H1 (cell line): ENCODE measurements around the gene INSYN1. TPM values are rescaled to one million over a fixed set of nuclear protein-coding genes. Genes with fewer than 3 reads are reported as not detected.

Experiments used
- CTCF ChIA-PET: fragments of 300-600 bp; sonication (Branson Sonifier 250); formaldehyde crosslinking; loops from one replicate; lab custom pipeline; 2021; ENCODE audit not compliant: partially characterized antibody; lab: Charles Lee
- POLR2A ChIA-PET: fragments of 300-600 bp; sonication (Branson Sonifier 250); formaldehyde crosslinking; loops from one replicate; lab custom pipeline; 2021; ENCODE audit warnings: inconsistent platforms; ENCODE audit not compliant: partially characterized antibody; lab: Charles Lee
- DNase-seq, 2 experiments: peaks; one replicate each; pipeline versions ENCODE4 v3.0.0 to v3.0.0-alpha.2; 2010 to 2022; ENCODE audit warnings: low spot score in 2 of 2, low read depth in 1 of 2, mixed read lengths in 1 of 2
- FAIRE-seq: peaks from 2 replicates; lab custom pipeline; 2011; peaks lifted over from hg19 to GRCh38; lab: Jason Lieb, UNC
- H2AFZ ChIP-seq: 2 replicates; pipeline ENCODE4 v1.8.1; 2012; ENCODE audit warnings: low read length, inconsistent platforms
- H2AK5ac ChIP-seq: 2 replicates; pipeline ENCODE4 v1.6.1; 2013; ENCODE audit warnings: low read depth, low read length
- H2BK120ac ChIP-seq: replicated peaks from 2 replicates; pipeline ENCODE3; 2013; ENCODE audit warnings: low read depth, low read length, inconsistent platforms
- H2BK12ac ChIP-seq: 2 replicates; pipeline ENCODE4 v1.6.1; 2013; ENCODE audit warnings: low read depth, low read length
- H2BK15ac ChIP-seq: 2 replicates; pipeline ENCODE4 v1.6.1; 2013; ENCODE audit warnings: low read length
- H2BK20ac ChIP-seq: 2 replicates; pipeline ENCODE4 v1.6.1; 2013; ENCODE audit warnings: low read length
- H2BK5ac ChIP-seq: 2 replicates; pipeline ENCODE4 v1.6.1; 2013; ENCODE audit warnings: low read depth, low read length
- H3K14ac ChIP-seq: 2 replicates; pipeline ENCODE4 v1.6.1; 2013; ENCODE audit warnings: inconsistent platforms; ENCODE audit not compliant: insufficient read length
- H3K18ac ChIP-seq: 2 replicates; pipeline ENCODE4 v1.6.1; 2013; ENCODE audit warnings: low read length; ENCODE audit errors: extremely low read depth
- H3K23ac ChIP-seq: 2 replicates; pipeline ENCODE4 v1.6.1; 2013; ENCODE audit warnings: inconsistent platforms; ENCODE audit not compliant: insufficient read length
- H3K23me2 ChIP-seq: 2 replicates; pipeline ENCODE4 v1.6.1; 2013; ENCODE audit warnings: low read depth, low read length
- H3K27ac ChIP-seq: 2 replicates; pipeline ENCODE4 v1.6.1; 2011; ENCODE audit warnings: low read depth, low read length, inconsistent platforms
- H3K27me3 ChIP-seq, 4 experiments: replicated peaks in 1 of 4; 1 replicate in 1 of 4; 2 replicates in 3 of 4; pipeline versions ENCODE4 v1.6.1 to v1.8.1; 2011 to 2013; ENCODE audit warnings: low read length in 3 of 4, mild to moderate bottlenecking in 3 of 4, inconsistent platforms in 2 of 4, mixed read lengths in 2 of 4, moderate library complexity in 1 of 4; ENCODE audit not compliant: control insufficient read depth in 3 of 4, insufficient read depth in 3 of 4; ENCODE audit errors: extremely low read depth in 1 of 4
- H3K36me3 ChIP-seq, 4 experiments: 2 replicates each; pipeline versions ENCODE4 v1.6.1 to v1.8.1; 2011 to 2013; ENCODE audit warnings: mild to moderate bottlenecking in 4 of 4, low read length in 3 of 4, moderate library complexity in 2 of 4, control low read depth in 1 of 4, inconsistent platforms in 1 of 4; ENCODE audit not compliant: insufficient read depth in 4 of 4, control insufficient read depth in 2 of 4
- H3K4ac ChIP-seq: replicated peaks from 2 replicates; pipeline ENCODE3; 2013; ENCODE audit warnings: low read length, low read depth, mixed read lengths, inconsistent platforms; ENCODE audit not compliant: insufficient read length
- H3K4me1 ChIP-seq, 4 experiments: replicated peaks in 1 of 4; 1 replicate in 1 of 4; 2 replicates in 3 of 4; pipeline versions ENCODE4 v1.6.1 to v1.8.1; 2011 to 2013; ENCODE audit warnings: low read length in 3 of 4, inconsistent platforms in 2 of 4, mixed read lengths in 1 of 4; ENCODE audit not compliant: insufficient read depth in 4 of 4, control insufficient read depth in 3 of 4
- H3K4me2 ChIP-seq, 2 experiments: 2 replicates each; pipeline versions ENCODE4 v1.6.1 to v1.8.1; 2011 to 2013; ENCODE audit warnings: low read depth in 2 of 2, low read length in 2 of 2, control low read depth in 1 of 2, inconsistent platforms in 1 of 2, mild to moderate bottlenecking in 1 of 2; ENCODE audit not compliant: insufficient read depth in 1 of 2
- H3K4me3 ChIP-seq, 4 experiments: fragments of 200-600, 300-600 bp in 1 of 4; sonication (generic), shearing (Covaris generic), sonication (Bioruptor Twin) in 1 of 4; 2 replicates each; pipeline versions ENCODE4 v1.5.1 to v1.8.1; 2011 to 2016; ENCODE audit warnings: low read length in 4 of 4, low read depth in 3 of 4, control low read depth in 2 of 4, inconsistent platforms in 2 of 4, mild to moderate bottlenecking in 2 of 4, mixed read lengths in 1 of 4, moderate library complexity in 1 of 4; ENCODE audit not compliant: insufficient read depth in 2 of 4; ENCODE audit errors: extremely low read depth in 1 of 4
- H3K56ac ChIP-seq: replicated peaks from 2 replicates; pipeline ENCODE3; 2013; ENCODE audit warnings: low read depth, mild to moderate bottlenecking, mixed read lengths, low read length, inconsistent platforms; ENCODE audit not compliant: insufficient read length
- H3K79me1 ChIP-seq: 2 replicates; pipeline ENCODE4 v1.6.1; 2013; ENCODE audit warnings: low read depth, low read length, control low read depth
- H3K79me2 ChIP-seq, 2 experiments: 2 replicates each; pipeline versions ENCODE4 v1.6.1 to v1.8.1; 2012 to 2013; ENCODE audit warnings: low read length in 2 of 2, mild to moderate bottlenecking in 2 of 2, inconsistent platforms in 1 of 2; ENCODE audit not compliant: insufficient read depth in 2 of 2, control insufficient read depth in 1 of 2
- H3K9ac ChIP-seq, 4 experiments: replicated peaks in 1 of 4; 1 replicate in 1 of 4; 2 replicates in 3 of 4; pipeline versions ENCODE4 v1.6.1 to v1.8.1; 2011 to 2013; ENCODE audit warnings: low read depth in 3 of 4, low read length in 3 of 4, control low read depth in 2 of 4, mild to moderate bottlenecking in 2 of 4, moderate library complexity in 2 of 4, inconsistent platforms in 1 of 4; ENCODE audit errors: extremely low read depth in 1 of 4
- H3K9me3 ChIP-seq, 2 experiments: 2 replicates each; pipeline versions ENCODE4 v1.6.1 to v1.8.1; 2012 to 2013; ENCODE audit warnings: mild to moderate bottlenecking in 2 of 2, moderate library complexity in 2 of 2, control low read depth in 1 of 2, inconsistent platforms in 1 of 2, low read depth in 1 of 2, low read length in 1 of 2, mixed read lengths in 1 of 2; ENCODE audit not compliant: insufficient read depth in 2 of 2
- H4K20me1 ChIP-seq, 2 experiments: replicated peaks in 1 of 2; 2 replicates each; pipeline versions ENCODE3 to v1.8.1; 2011 to 2013; ENCODE audit warnings: inconsistent platforms in 2 of 2, low read length in 2 of 2, mild to moderate bottlenecking in 1 of 2; ENCODE audit not compliant: insufficient read depth in 2 of 2, control insufficient read depth in 1 of 2
- H4K5ac ChIP-seq: 2 replicates; pipeline ENCODE4 v1.6.1; 2013; ENCODE audit warnings: low read length, low read depth, mixed read lengths, inconsistent platforms; ENCODE audit not compliant: insufficient read length
- H4K8ac ChIP-seq: 2 replicates; pipeline ENCODE4 v1.8.0; 2013; ENCODE audit warnings: mild to moderate bottlenecking, moderate library complexity, low read length, inconsistent platforms; ENCODE audit not compliant: insufficient read depth; ENCODE audit errors: extremely low read depth
- H4K91ac ChIP-seq: replicated peaks from 2 replicates; pipeline ENCODE3; 2013; ENCODE audit warnings: low read length, mixed read lengths, inconsistent platforms; ENCODE audit not compliant: insufficient read length
- CEBPB ChIP-seq: IDR thresholded peaks from 2 replicates; pipeline ENCODE4 v1.6.1; 2012; ENCODE audit warnings: low read depth, low read length
- EGR1 ChIP-seq: IDR thresholded peaks from 2 replicates; pipeline ENCODE4 v1.6.1; 2011; ENCODE audit warnings: low read depth, low read length, borderline replicate concordance
- GTF2F1 ChIP-seq: IDR thresholded peaks from 2 replicates; pipeline ENCODE4 v1.6.1; 2012; ENCODE audit warnings: low read depth, low read length, improper control_type of control experiment, borderline replicate concordance
- MAFK ChIP-seq: IDR thresholded peaks from 2 replicates; pipeline ENCODE4 v1.6.1; 2012; ENCODE audit warnings: low read depth, mild to moderate bottlenecking, improper control_type of control experiment, low read length
- NRF1 ChIP-seq: IDR thresholded peaks from 2 replicates; pipeline ENCODE4 v1.6.1; 2011; ENCODE audit warnings: mild to moderate bottlenecking, low read depth, low read length, improper control_type of control experiment
- PHF8 ChIP-seq: fragments of 200-600 bp; sonication (generic); conservative IDR thresholded peaks from 2 replicates; pipeline ENCODE4 v1.7.1; 2012; ENCODE audit warnings: low read depth, mild to moderate bottlenecking, inconsistent platforms, low read length, moderate library complexity
- SAP30 ChIP-seq: fragments of 300-600 bp; sonication (generic); IDR thresholded peaks from 2 replicates; pipeline ENCODE4 v1.7.1; 2012; ENCODE audit warnings: low read length, moderate library complexity, mild to moderate bottlenecking, inconsistent platforms; ENCODE audit not compliant: insufficient read depth, insufficient replicate concordance
- SP2 ChIP-seq: IDR thresholded peaks from 2 replicates; pipeline ENCODE4 v1.6.1; 2012; ENCODE audit warnings: mild to moderate bottlenecking, low read length, inconsistent platforms
- SP4 ChIP-seq: IDR thresholded peaks from 2 replicates; pipeline ENCODE4 v1.6.1; 2012; ENCODE audit warnings: low read length, inconsistent platforms
- TAF7 ChIP-seq: optimal IDR thresholded peaks from 2 replicates; pipeline ENCODE3; 2011; ENCODE audit warnings: low read depth, mild to moderate bottlenecking, inconsistent platforms, low read length, moderate library complexity, borderline replicate concordance
- YY1 ChIP-seq: IDR thresholded peaks from 2 replicates; pipeline ENCODE4 v1.6.1; 2011; ENCODE audit warnings: low read depth, mild to moderate bottlenecking, low read length
- WGBS, 2 experiments: shearing (Covaris generic) in 1 of 2; methylation state at CpG; one replicate each; pipeline versions ENCODE4 v1.1.6 to v1.1.7; 2013 to 2015; ENCODE audit warnings: low lambda C conversion rate in 2 of 2, mixed read lengths in 2 of 2, inconsistent platforms in 1 of 2, low coverage in 1 of 2, missing lambda C conversion rate in 1 of 2; ENCODE audit not compliant: insufficient replicate concordance in 2 of 2, insufficient coverage in 1 of 2, insufficient read length in 1 of 2; ENCODE audit errors: extremely low coverage in 1 of 2, missing lambda C conversion rate in 1 of 2; 5-methylcytosine and 5-hydroxymethylcytosine counted together
- polyA plus RNA-seq, 7 experiments: library from polyadenylated mRNA; depleted of rRNA in 3 of 7; stranded (reverse) in 5 of 7; unstranded in 2 of 7; fragments of >200 nt in 5 of 7; fragments of 200-250 nt in 2 of 7; gene quantifications; 1 replicate in 5 of 7; 2 replicates in 1 of 7; 4 replicates in 1 of 7; pipeline versions ENCODE4 v1.2.1 to v1.2.3, GENCODE V29; 2011 to 2013; ENCODE audit warnings: missing spikeins in 2 of 7, mixed read lengths in 2 of 7
- total RNA-seq: library from RNA; stranded (reverse); fragmentation: NEBNext Ultra II Directional; extraction: Animal tissue kit (Norgen Biotek cat#: 25700); gene quantifications from 2 replicates; pipeline ENCODE4 v1.2.1, GENCODE V29; 2021
- TF ChIP-seq, protein P1 (sequence below): IDR thresholded peaks from 2 replicates; pipeline ENCODE4 v1.6.1; 2011; ENCODE audit warnings: low read length, improper control_type of control experiment
- TF ChIP-seq, protein P2 (sequence below): IDR thresholded peaks from 2 replicates; pipeline ENCODE4 v1.6.1; 2011; ENCODE audit warnings: low read depth, mild to moderate bottlenecking, low read length; ENCODE audit not compliant: insufficient read depth

Gene INSYN1
- total and polyA plus RNA-seq, 2 of the 8 experiments (the other 6 are each of a cell fraction or from before 2014, with no cell fraction given): 7.2 to 10.2 TPM

DNA sequence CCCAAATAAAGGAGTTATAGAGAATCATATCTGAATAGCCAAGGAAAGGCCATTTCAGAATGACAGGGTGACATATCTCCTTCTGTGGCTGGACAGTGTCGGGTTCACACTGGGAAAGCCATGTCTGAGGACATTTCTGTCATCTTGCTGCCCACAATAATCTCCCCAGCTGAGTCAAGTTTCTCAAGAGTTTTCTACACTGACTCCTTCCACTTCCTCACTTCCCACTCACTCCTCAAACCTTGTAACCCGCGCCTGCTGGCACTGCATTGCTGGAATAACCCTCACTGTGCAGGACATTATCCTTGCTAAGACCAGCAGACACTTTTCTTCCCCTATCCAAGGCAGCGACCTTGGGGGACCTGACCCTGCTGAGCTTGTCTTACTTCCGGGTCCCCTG lies 5.3 kb upstream of the INSYN1 start:
- no peaks in the 10 kb centered on the region for H4K20me1 ChIP-seq
- H3K4me2 ChIP-seq: no peak overlapping the region
- no peak overlapping the region for H4K8ac ChIP-seq
- ChIA-PET POLR2A (no interaction called here), CTCF (interaction anchor here (0.5 to 3.8 kb wide), 14 partner anchors 9 to 278 kb away, joined by 3 to 21 read pairs (median 6); partner anchors contain the start of gene TBC1D21)
- DNase-seq (no peak), FAIRE-seq (no peak)
- no peak overlapping the region for H3K4me3 ChIP-seq
- H2BK12ac ChIP-seq: no peak overlapping the region
- no peaks in the 10 kb centered on the region for H3K36me3 ChIP-seq
- H3K9me3 ChIP-seq: no peaks in the 10 kb centered on the region
- H4K5ac ChIP-seq: no peak overlapping the region
- no peak overlapping the region for H3K27ac ChIP-seq
- H2BK20ac ChIP-seq: no peak overlapping the region
- no peak overlapping the region for H3K9ac ChIP-seq
- H3K23me2 ChIP-seq: peaks cover 3% of the 10 kb centered on the region; the same call in 1 of the 2 replicates
- no peak overlapping the region for H2AK5ac ChIP-seq
- no peak overlapping the region for H4K91ac ChIP-seq
- H2BK15ac ChIP-seq: no peak overlapping the region
- no peak overlapping the region for H3K14ac ChIP-seq
- no peak overlapping the region for H2BK120ac ChIP-seq
- peaks cover 0 to 11% (median 4%) of the 10 kb centered on the region in 4 experiments; a peak in 6 of 7 replicates for H3K27me3 ChIP-seq
- peaks cover 6 to 13% (median 10%) of the 10 kb centered on the region in 4 experiments; a peak in 6 of 7 replicates for H3K4me1 ChIP-seq
- H3K79me1 ChIP-seq: no peaks in the 10 kb centered on the region
- 86% methylated on average over 5 of the region's 5 CpGs; no CpG with 5 or more reads in 1 of the 2 experiments for WGBS, 2 experiments
- H3K18ac ChIP-seq: no peak overlapping the region
- no peak overlapping the region for H3K4ac ChIP-seq
- no peak overlapping the region for H3K23ac ChIP-seq
- H3K79me2 ChIP-seq: no peaks in the 10 kb centered on the region
- no peak overlapping the region for H2BK5ac ChIP-seq
- no peak overlapping the region for H3K56ac ChIP-seq
- no peak overlapping the region for H2AFZ ChIP-seq
- TF ChIP-seq SAP30: no peak
- TF ChIP-seq SP4: no peak
- TF ChIP-seq PHF8: no peak
- TF ChIP-seq NRF1: no peak
- no peak for TF ChIP-seq YY1
- no peak for TF ChIP-seq MAFK
- TF ChIP-seq GTF2F1: no peak
- no peak for TF ChIP-seq TAF7
- TF ChIP-seq SP2: no peak
- no peak for TF ChIP-seq CEBPB
- TF ChIP-seq, protein P1, sequence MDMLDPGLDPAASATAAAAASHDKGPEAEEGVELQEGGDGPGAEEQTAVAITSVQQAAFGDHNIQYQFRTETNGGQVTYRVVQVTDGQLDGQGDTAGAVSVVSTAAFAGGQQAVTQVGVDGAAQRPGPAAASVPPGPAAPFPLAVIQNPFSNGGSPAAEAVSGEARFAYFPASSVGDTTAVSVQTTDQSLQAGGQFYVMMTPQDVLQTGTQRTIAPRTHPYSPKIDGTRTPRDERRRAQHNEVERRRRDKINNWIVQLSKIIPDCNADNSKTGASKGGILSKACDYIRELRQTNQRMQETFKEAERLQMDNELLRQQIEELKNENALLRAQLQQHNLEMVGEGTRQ: no peak
- no peak for TF ChIP-seq EGR1
- TF ChIP-seq, protein P2, sequence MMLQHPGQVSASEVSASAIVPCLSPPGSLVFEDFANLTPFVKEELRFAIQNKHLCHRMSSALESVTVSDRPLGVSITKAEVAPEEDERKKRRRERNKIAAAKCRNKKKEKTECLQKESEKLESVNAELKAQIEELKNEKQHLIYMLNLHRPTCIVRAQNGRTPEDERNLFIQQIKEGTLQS: no peak
